Endothelial cell of umbilical vein (primary cell): ENCODE data around the gene INTS1.

Experiments
- CTCF ChIP-seq, 2 donors: IDR thresholded peaks; 1 replicate in 1 of 2; 2 replicates in 1 of 2; pipeline ENCODE4 v1.5.1; 2011; ENCODE audit warnings: low read length in 2 of 2, mild to moderate bottlenecking in 2 of 2, moderate library complexity in 2 of 2, control low read depth in 1 of 2, inconsistent platforms in 1 of 2, low read depth in 1 of 2; ENCODE audit not compliant: insufficient read depth in 1 of 2; ENCODE audit errors: extremely low read depth in 1 of 2
- EZH2 ChIP-seq: IDR thresholded peaks from 2 replicates; pipeline ENCODE4 v1.6.1; 2012; ENCODE audit warnings: borderline replicate concordance, low read depth, mild to moderate bottlenecking, moderate library complexity, low read length, inconsistent platforms; ENCODE audit not compliant: severe bottlenecking
- FOS ChIP-seq: IDR thresholded peaks from 2 replicates; pipeline ENCODE4 v1.6.1; 2011; ENCODE audit warnings: mild to moderate bottlenecking, low read length, moderate library complexity, borderline replicate concordance; ENCODE audit not compliant: insufficient read depth
- MAX ChIP-seq: IDR thresholded peaks from 2 replicates; pipeline ENCODE4 v1.6.1; 2011; ENCODE audit not compliant: insufficient read depth, insufficient read length
- POLR2A ChIP-seq: IDR thresholded peaks from 2 replicates; pipeline ENCODE4 v1.6.1; 2012; ENCODE audit warnings: low read depth, mild to moderate bottlenecking, control low read depth, low read length
- POLR2AphosphoS5 ChIP-seq: IDR thresholded peaks from 2 replicates; pipeline ENCODE4 v1.6.1; 2012; ENCODE audit warnings: low read depth, mild to moderate bottlenecking, control low read depth, low read length, moderate library complexity; ENCODE audit not compliant: insufficient read depth

- no peak for TF ChIP-seq CTCF (IDR thresholded peaks at IDR 0.05; ENCODE audit: extremely low read depth in 1 of 2, insufficient read depth in 1 of 2, low read depth in 1 of 2, low read length in 2 of 2)
- no peak for TF ChIP-seq EZH2
- TF ChIP-seq POLR2AphosphoS5: no peak
- no peak for TF ChIP-seq POLR2A
- no peak for TF ChIP-seq MAX
- TF ChIP-seq FOS: no peak
Measured at GRCh38 chr7:1481300-1481699, 22.9 kb downstream of the INTS1 start.
